ENCODE measurements around the gene SDF2.
"Not testable (repeated sequence)": the region's sequence is repeated elsewhere in the genome, so short reads cannot be mapped to it uniquely, and the experiment has no call there.

SDF2 gene

DNA sequence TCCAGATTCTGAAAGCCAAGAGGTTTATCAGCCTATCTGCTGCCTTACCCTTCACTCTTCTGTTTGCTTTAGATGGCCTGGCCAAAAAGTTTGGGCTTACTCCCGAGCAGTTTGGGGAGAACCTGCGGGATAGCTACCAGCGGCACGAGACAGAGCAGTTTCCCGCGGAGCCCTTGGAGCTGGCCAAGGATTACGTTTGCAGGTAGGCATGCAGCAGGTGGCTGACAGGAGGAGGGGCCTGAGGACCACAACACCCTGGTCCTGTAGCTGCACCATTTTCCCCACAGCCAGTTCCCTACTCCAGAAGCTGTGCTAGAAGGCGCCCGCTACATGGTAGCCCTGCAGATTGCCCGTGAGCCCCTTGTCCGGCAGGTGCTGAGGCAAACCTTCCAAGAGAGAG, 20.9 kb upstream of the SDF2 start:
- DNase-seq = no peak

- DNase-seq = peak; percentile 13
Measured at GRCh38 chr17:28675980-28676379, 14.3 kb upstream of the SDF2 start.

DNA sequence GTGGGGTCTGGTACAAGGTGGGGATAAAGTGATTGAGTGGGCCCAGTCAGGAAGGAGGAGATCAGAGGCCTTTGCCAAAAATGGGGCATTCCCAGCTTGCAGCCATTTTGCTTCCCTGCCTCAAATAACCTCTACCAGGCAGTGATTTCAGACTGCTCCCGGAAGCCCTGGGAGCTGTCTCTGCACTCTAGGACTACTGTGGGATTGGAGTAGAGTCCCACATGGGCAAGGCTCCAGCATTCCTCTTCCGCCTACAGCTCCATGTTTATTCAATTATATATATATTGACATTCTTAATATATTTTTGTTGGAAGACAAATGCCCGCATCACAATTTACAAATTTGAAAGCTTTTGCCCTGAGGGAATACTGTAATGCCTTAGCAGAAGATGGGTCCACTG, 13.8 kb upstream of the SDF2 start:
- DNase-seq = no peak

DNA sequence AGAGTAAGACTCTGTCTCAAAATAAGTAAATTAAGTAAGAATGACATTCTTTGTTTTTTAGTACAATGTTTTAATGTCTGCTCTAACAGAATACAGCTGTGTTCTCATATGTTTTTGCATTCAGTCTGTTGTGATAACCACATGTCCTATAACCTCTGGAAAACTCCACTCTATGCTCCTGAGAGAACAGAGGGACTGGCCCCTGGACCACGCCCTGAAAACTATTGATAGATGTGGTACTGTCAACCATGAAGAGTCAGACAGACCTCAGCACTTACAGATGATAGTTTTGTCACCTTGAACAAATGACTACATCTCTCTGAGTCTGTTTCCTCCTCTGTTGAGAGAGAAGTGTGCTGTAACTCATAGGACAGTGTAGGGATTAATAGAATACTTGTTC, 8.2 kb upstream of the SDF2 start:
- no peak for DNase-seq

DNA sequence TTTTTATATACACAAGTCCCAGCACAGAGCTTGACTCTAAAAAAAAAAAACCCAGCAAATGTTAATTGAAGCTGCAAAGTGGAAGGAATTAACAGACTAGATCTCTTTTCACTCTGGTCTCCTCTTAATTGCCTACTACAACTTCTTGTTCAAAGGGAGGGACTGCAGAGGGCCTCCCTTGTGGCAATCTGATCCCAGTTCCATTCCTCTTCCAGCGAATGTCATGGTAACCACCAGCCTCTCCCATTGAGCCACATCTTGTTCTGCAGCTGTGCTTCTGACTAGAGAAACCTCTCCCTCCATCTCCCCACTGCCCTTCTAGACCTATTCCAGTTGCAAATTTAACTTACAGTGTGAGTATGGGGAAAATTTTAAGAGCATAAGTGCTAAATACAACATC, 6.2 kb upstream of the SDF2 start:
- no peak for DNase-seq

DNA sequence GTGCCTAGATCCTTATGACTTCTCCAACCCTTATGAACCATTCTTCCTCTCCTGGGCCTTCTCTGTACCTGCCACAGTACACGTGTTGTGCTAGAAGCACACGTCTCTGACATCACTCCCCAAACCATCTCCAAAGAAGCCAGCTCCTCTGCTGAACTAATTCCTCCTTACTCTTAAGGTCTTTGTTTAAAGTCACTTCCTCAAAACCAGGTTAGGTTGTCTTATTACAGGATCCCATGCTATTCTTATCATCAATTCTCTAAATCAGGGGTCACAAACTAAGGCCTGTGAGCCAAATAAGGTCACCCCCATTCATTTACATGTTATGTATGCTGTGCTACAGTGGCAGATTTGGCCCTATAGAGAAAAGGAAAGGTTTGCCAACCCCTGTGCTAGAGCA, 4.3 kb upstream of the SDF2 start:
- no peak for DNase-seq

DNA sequence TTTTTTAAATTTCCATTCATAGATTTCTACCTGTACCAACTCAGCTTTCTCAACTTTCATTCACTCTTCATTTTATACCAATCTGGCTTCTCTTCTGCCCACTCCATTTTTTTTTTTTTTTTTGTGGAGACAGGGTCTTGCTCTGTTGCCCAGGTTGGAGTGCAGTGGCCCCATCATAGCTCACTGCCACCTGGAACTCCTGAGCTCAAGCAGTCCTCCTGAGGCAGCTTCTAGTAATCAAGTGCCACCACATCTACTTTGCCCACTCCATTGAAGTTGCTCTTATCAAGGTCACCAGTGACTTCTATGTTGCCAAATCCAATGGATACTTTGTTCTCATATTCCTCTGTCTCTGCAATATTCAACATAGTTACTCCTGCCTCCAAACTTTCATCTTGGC, 2.0 kb upstream of the SDF2 start:
- no peak for DNase-seq

- DNase-seq = no peak
Measured at GRCh38 chr17:28662527-28662829, 772 bp upstream of the SDF2 start.

DNA sequence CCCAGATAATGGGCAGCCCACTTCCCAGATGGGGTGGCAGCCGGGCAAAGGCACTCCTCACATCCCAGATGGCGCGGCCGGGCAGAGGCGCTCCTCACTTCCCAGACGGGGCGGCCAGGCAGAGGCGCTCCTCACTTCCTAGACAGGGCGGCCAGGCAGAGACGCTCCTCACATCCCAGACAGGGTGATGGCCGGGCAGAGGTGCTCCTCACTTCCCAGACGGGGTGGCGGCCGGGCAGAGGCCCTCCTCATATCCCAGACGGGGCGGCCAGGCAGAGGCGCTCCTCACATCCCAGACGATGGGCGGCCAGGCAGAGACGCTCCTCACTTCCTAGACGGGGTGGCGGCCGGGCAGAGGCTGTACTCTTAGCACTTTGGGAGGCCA, 2.2 kb downstream of the SDF2 start:
- not testable (repeated sequence) for DNase-seq

DNA sequence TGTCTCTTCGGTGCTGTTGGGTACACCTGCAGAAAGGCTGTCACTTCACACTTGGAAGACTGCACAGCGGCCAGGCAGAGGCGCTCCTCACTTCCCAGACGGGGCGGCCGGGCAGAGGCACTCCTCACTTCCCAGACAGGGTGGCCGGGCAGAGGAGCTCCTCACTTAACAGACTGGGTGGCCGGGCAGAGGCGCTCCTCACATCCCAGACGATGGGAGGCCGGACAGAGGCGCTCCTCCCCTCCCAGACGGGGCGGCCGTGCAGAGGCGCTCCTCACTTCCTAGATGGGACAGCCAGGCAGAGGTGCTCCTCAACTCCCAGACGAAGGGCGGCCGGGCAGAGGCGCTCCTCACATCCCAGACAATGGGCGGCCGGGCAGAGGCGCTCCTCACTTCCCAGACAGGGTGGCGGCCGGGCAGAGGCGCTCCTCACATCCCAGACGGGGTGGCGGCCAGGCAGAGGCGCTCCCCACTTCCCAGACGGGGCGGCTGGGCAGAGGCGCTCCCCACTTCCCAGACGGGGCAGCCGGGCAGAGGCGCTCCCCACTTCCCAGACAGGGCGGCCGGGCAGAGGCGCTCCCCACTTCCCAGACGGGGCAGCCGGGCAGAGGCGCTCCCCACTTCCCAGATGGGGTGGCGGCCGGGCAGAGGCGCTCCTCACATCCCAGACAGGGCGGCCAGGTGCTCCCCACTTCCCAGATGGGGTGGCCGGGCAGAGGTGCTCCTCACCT, 2.8 kb downstream of the SDF2 start:
- DNase-seq = not testable (repeated sequence)

GRCh38 chr17:28658342-28658741, 3.4 kb downstream of the SDF2 start:
- DNase-seq = not testable (repeated sequence)

DNA sequence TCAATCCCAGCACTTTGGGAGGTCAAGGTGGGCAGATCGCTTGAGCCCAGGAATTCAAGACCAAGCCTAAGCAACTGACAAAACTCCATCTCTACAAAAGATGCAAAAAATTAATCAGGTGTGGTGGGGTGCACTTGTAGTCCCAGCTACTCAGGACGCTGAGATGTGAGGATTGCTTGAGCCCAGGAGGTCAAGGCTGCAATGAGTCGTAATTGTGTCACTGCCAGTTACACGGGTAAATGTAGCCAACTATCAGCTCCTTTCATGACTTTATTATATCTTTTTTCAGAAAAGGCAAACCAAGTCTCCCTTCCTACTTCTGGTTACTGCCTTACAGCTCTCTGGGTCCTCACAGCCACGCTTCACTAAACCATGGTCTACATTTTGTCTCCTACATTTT, 4.0 kb downstream of the SDF2 start:
- no peak for DNase-seq

DNA sequence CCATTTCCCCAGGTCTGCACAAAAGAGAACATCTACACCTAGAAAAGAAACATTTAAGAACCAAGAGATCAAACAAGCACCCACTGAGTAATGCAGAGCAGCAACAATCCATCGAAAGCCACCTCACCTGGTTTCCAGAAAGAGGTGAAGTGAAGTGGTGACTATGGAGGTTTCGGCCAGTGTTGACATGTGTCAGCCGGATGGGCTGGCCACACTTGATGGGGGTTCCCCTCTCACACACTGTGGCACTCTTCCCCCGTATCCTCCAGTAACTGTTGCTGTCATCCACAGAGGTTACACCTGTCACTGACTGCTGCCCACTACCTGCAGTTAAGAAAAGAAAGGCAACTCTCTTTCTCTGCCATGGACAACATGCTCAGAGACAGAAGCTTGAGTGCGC, 6.5 kb downstream of the SDF2 start:
- no peak for DNase-seq

DNA sequence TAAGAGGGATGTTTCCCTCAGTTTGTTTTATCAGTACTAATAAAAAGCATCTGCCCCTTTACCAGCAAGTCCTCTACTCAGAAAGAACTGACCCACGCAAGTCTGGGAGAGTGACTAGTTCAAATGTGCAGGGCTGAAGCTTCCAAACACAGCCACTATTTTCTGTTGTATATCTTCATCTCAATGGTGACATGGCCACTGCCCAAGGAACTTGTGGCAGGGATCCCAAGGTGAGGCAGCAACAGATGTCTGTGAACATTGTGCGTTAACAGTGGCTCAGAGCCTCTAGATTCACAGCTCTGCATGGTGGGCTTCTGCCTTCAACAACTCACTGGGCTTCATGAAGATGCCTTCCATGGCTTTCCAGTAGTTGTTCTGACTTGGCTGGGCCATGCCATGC, 13.0 kb downstream of the SDF2 start:
- DNase-seq = no peak

- DNase-seq = peak; percentile 27
Measured at GRCh38 chr17:28646039-28646754, 15.5 kb downstream of the SDF2 start.

GRCh38 chr17:28645576-28645939, 16.1 kb downstream of the SDF2 start:
- DNase-seq = no peak

DNA sequence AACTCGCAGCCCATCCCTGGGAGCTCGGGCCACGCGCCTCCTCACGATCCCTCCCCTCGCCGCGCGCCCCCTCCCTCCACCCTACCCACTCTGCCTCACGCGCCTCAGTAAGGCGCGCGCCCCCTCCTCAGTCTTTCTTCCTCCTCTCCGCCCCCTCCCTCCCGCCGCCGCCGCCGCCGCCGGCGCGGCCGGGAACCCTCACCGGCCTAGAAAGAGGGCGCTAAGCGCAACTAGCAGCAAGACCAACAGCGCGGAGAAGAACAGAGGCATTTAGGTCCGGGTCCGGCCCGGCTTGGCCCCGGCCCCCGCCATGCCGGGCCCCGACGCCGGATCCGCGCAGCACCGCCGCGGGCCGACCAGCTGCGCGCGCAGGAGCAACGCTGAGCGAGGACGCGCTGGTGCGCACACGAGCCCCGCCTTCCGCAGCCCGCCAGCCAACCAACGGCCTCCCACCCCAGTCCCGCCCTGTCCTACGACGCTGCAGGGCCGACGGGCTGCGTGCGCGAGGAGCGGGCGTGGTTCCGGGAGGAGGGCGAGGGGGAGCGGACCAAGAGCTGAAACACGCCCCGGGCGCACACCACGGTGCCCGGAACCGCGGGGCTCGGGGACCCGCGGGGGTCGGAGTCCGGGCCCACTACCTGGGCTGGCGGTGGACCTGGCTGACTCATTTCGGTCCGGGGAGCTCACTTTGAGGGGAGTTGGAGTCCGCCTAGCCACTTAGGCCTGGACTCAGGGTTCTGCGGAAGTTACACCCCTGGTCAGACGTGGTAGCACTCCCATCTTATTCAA, 16.7 kb downstream of the SDF2 start, which contains the start of gene BLTP2:
Gene BLTP2, minus strand, starts transcription at position 372 of the 789 bp plus-strand sequence. Its CDS starts 102 bp downstream, at position 270.
- peak; percentile 89 for DNase-seq

- DNase-seq = peak; percentile 60
Measured at GRCh38 chr17:28643983-28644786, 17.5 kb downstream of the SDF2 start.

GRCh38 chr17:28641579-28641978, 20.1 kb downstream of the SDF2 start:
- DNase-seq = no peak

- no peak for DNase-seq
Measured at GRCh38 chr17:28635506-28635905, 26.2 kb downstream of the SDF2 start.

DNA sequence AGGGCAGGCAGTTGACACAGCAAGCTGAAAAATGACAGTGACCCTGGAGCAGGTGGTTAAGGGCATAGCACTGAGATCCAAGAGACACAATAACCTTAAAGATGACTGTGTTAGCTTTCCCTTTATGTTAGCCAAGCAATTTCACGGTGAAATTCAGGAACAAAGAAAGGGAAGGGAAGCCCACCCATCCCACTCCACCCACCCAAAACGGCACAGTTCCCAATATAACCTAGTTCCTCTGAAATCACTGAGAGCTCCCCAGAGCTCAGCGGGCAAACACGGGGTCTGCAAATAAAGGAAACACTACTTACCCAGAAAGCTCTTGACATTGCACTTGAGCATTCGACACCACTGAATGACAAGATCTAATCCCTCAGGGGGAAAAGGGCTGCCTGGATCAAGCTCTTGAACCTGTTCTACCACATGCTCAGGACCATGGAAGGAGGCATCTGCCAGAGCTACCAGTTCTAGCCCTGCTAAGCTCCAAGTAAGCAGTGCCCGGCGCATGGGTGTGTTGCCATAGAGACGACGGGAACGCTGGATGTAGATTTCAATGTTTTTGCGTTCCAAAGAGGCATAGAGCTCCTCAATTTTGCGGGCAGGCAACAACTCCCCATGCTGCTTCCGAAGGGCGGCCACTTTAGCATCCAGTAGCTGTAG, 27.4 kb downstream of the SDF2 start:
- peak; percentile 52 for DNase-seq

DNA sequence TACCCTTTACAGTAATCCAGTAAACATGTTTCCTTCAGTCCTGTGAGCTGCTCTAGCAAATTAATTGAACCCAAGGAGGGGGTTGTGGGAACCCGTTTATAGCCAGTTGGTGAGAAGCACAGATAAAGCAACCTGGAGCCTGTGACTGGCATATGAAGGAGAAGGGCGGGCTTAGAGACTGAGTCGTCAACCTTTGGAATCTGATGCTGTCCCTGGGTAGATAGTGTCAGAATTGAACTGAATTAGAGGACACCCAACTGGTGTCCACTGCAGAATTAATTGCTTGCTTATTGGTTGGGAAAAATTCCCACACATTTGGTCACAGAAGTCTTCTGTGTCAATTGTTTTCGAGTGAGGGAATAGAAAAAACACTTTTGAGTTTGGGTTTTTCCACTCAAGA, 34.9 kb downstream of the SDF2 start:
- no peak for DNase-seq

DNA sequence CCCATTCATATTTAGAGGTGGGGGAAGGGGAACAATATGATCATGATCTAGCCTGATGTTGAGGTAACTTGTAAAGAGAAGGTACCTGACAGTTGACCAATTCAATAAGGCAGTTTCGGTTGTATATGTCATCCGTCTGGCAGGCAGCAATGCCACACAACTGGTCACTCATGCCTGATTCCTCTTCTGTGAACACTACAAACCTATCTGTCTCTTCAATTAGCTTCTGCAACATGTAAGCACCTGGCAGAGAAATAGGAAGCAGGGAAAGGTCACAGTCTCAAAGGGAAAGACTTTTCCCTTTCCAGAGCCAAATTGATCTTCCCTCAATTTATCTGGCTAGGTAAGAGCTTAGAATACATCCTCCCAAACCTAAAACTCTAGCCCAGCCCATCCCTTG, 37.6 kb downstream of the SDF2 start:
- DNase-seq = no peak

Data from NCI-H510A treated with DMSO at 0.1 percent for 48 hours (cell line).